Measurements from ENCODE around the gene VPS26A. TPM values are rescaled to one million over a fixed set of nuclear protein-coding genes. Genes with fewer than 3 reads are reported as not detected.

The VPS26A gene
- total and polyA plus RNA-seq, 2 donors (not counting 1 experiment from before 2014, with no cell fraction given) = 44.1 to 57.1 TPM

GRCh38 chr10:69123306-69123746 is 652 bp upstream of the VPS26A start:
- H3K9ac ChIP-seq (ENCODE audit: insufficient read depth, low read length) = peak overlapping the region; percentile 88
- DNase-seq (ENCODE audit: low read depth in 2 of 2) = peak; percentile 66 to 73
- peaks cover 2% of the 10 kb centered on the region for H4K20me1 ChIP-seq (ENCODE audit: control insufficient read depth, extremely low read depth, insufficient read depth, low read length)
- H3K27me3 ChIP-seq (ENCODE audit: control insufficient read depth, insufficient read depth, low read length) = no peaks in the 10 kb centered on the region
- H3K27ac ChIP-seq (ENCODE audit: insufficient read depth, low read length) = peak overlapping the region; percentile 98
- no peaks in the 10 kb centered on the region for H3K36me3 ChIP-seq (ENCODE audit: control insufficient read depth, insufficient read depth, low read length)
- peak overlapping the region; percentile 96 for H2AFZ ChIP-seq (ENCODE audit: low read length)
- peak overlapping the region; percentile 76 for H3K4me2 ChIP-seq (ENCODE audit: extremely low read depth, insufficient read depth, low read length)
- H3K9me3 ChIP-seq (ENCODE audit: control insufficient read depth, insufficient read depth, low read depth, low read length) = no peaks in the 10 kb centered on the region
- peak overlapping the region; percentile 64 to 98 (median 84) for H3K4me3 ChIP-seq (replicated peaks in 1 of 4; ENCODE audit: control extremely low read depth in 1 of 4, insufficient read depth in 1 of 4, low read depth in 3 of 4, low read length in 4 of 4)
- no peaks in the 10 kb centered on the region for H3K4me1 ChIP-seq (ENCODE audit: control insufficient read depth, extremely low read depth, insufficient read depth, low read length)
- H3K79me2 ChIP-seq (ENCODE audit: control insufficient read depth, insufficient read depth, low read length) = peaks cover 40% of the 10 kb centered on the region
- peak; percentile 27 to 52 for TF ChIP-seq CTCF (conservative IDR thresholded peaks at IDR 0.05 in 1 of 2, IDR thresholded peaks at IDR 0.05 in 1 of 2; ENCODE audit: low read depth in 1 of 2, low read length in 2 of 2)
- TF ChIP-seq EZH2 (IDR thresholded peaks at IDR 0.05; ENCODE audit: low read length, missing control alignments) = no peak

GRCh38 chr10:69124563-69125268 is 738 bp downstream of the VPS26A start:
- peak overlapping the region; percentile 98 for H3K27ac ChIP-seq (ENCODE audit: insufficient read depth, low read length)
- H3K4me3 ChIP-seq (replicated peaks in 1 of 4; ENCODE audit: control extremely low read depth in 1 of 4, insufficient read depth in 1 of 4, low read depth in 3 of 4, low read length in 4 of 4) = peak overlapping the region; percentile 90 to 98 (median 95)
- peak overlapping the region; percentile 39 for H2AFZ ChIP-seq (ENCODE audit: low read length)
- no peaks in the 10 kb centered on the region for H3K9me3 ChIP-seq (ENCODE audit: control insufficient read depth, insufficient read depth, low read depth, low read length)
- peaks cover 52% of the 10 kb centered on the region for H3K79me2 ChIP-seq (ENCODE audit: control insufficient read depth, insufficient read depth, low read length)
- peak; percentile 61 to 62 for DNase-seq (ENCODE audit: low read depth in 2 of 2)
- H3K4me2 ChIP-seq (ENCODE audit: extremely low read depth, insufficient read depth, low read length) = peak overlapping the region; percentile 92
- H4K20me1 ChIP-seq (ENCODE audit: control insufficient read depth, extremely low read depth, insufficient read depth, low read length) = peaks cover 2% of the 10 kb centered on the region
- no peaks in the 10 kb centered on the region for H3K27me3 ChIP-seq (ENCODE audit: control insufficient read depth, insufficient read depth, low read length)
- no peaks in the 10 kb centered on the region for H3K4me1 ChIP-seq (ENCODE audit: control insufficient read depth, extremely low read depth, insufficient read depth, low read length)
- TF ChIP-seq CTCF (conservative IDR thresholded peaks at IDR 0.05 in 1 of 2, IDR thresholded peaks at IDR 0.05 in 1 of 2; ENCODE audit: low read depth in 1 of 2, low read length in 2 of 2) (no peak), EZH2 (IDR thresholded peaks at IDR 0.05; ENCODE audit: low read length, missing control alignments) (no peak)
- H3K36me3 ChIP-seq (ENCODE audit: control insufficient read depth, insufficient read depth, low read length) = no peaks in the 10 kb centered on the region
- peak overlapping the region; percentile 89 for H3K9ac ChIP-seq (ENCODE audit: insufficient read depth, low read length)

GRCh38 chr10:69125554-69125953 is 1.6 kb downstream of the VPS26A start:
- Histone ChIP-seq H3K79me2 (ENCODE audit: control insufficient read depth, insufficient read depth, low read length) (peaks cover 60% of the 10 kb centered on the region), H3K9ac (ENCODE audit: insufficient read depth, low read length) (no peak overlapping the region), H4K20me1 (ENCODE audit: control insufficient read depth, extremely low read depth, insufficient read depth, low read length) (peaks cover 2% of the 10 kb centered on the region), H3K4me1 (ENCODE audit: control insufficient read depth, extremely low read depth, insufficient read depth, low read length) (no peaks in the 10 kb centered on the region), H3K4me2 (ENCODE audit: extremely low read depth, insufficient read depth, low read length) (peak overlapping the region; percentile 92), H2AFZ (ENCODE audit: low read length) (no peak overlapping the region), H3K36me3 (ENCODE audit: control insufficient read depth, insufficient read depth, low read length) (no peaks in the 10 kb centered on the region), H3K27ac (ENCODE audit: insufficient read depth, low read length) (no peak overlapping the region), H3K27me3 (ENCODE audit: control insufficient read depth, insufficient read depth, low read length) (no peaks in the 10 kb centered on the region), H3K9me3 (ENCODE audit: control insufficient read depth, insufficient read depth, low read depth, low read length) (no peaks in the 10 kb centered on the region), H3K4me3 (replicated peaks in 1 of 4; ENCODE audit: control extremely low read depth in 1 of 4, insufficient read depth in 1 of 4, low read depth in 3 of 4, low read length in 4 of 4) (peak overlapping the region; percentile 90 to 98 (median 95))
- no peak for DNase-seq (ENCODE audit: low read depth in 2 of 2)
- TF ChIP-seq EZH2 (IDR thresholded peaks at IDR 0.05; ENCODE audit: low read length, missing control alignments) (no peak), CTCF (conservative IDR thresholded peaks at IDR 0.05 in 1 of 2, IDR thresholded peaks at IDR 0.05 in 1 of 2; ENCODE audit: low read depth in 1 of 2, low read length in 2 of 2) (no peak)

Data from fibroblast of lung (primary cell).